ENCODE measurements around the gene SLC5A12.

DNA sequence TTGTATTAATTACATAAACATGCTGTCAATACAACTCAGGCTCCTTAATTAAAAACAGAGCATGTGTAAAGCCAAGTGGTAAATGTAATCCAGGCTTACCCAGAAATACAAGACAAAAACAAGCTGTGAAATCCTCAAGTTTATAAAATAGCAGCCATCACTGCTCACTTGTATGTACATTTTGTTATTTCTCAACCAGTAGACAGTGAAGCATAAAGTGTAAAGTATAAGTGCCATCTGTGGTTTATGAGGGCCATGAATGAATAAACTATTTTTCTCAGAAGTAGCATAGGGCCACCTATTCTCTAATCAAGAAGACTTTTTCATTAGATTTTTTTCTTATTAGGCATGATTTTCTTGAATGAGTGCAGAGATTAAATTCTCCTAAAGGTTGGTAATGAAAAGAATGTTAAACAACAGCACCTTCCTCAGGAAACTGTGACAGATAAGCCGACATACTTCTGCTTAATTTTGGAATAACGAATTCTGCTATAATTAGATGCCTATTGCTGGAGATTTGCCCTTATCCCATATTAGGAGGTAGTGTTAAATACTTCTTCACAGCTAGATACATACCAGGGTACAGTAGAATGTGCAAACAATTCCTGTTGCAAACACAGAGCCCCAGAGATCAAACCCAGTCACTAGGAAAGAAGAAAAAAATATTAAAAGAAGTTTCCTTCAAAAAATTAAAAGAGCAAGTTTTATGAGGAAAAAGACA lies 13.0 kb downstream of the SLC5A12 start:
- no peak for TF ChIP-seq POLR2A (IDR thresholded peaks at IDR 0.05)
- TF ChIP-seq, protein P1, sequence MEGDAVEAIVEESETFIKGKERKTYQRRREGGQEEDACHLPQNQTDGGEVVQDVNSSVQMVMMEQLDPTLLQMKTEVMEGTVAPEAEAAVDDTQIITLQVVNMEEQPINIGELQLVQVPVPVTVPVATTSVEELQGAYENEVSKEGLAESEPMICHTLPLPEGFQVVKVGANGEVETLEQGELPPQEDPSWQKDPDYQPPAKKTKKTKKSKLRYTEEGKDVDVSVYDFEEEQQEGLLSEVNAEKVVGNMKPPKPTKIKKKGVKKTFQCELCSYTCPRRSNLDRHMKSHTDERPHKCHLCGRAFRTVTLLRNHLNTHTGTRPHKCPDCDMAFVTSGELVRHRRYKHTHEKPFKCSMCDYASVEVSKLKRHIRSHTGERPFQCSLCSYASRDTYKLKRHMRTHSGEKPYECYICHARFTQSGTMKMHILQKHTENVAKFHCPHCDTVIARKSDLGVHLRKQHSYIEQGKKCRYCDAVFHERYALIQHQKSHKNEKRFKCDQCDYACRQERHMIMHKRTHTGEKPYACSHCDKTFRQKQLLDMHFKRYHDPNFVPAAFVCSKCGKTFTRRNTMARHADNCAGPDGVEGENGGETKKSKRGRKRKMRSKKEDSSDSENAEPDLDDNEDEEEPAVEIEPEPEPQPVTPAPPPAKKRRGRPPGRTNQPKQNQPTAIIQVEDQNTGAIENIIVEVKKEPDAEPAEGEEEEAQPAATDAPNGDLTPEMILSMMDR (IDR thresholded peaks at IDR 0.05), result no peak
